ENCODE data around the gene DST. TPM values are rescaled to one million over a fixed set of nuclear protein-coding genes. Genes with fewer than 3 reads are reported as not detected.

DST gene
- total RNA-seq, 1 donor from 2014 or later: 183 TPM

DNA sequence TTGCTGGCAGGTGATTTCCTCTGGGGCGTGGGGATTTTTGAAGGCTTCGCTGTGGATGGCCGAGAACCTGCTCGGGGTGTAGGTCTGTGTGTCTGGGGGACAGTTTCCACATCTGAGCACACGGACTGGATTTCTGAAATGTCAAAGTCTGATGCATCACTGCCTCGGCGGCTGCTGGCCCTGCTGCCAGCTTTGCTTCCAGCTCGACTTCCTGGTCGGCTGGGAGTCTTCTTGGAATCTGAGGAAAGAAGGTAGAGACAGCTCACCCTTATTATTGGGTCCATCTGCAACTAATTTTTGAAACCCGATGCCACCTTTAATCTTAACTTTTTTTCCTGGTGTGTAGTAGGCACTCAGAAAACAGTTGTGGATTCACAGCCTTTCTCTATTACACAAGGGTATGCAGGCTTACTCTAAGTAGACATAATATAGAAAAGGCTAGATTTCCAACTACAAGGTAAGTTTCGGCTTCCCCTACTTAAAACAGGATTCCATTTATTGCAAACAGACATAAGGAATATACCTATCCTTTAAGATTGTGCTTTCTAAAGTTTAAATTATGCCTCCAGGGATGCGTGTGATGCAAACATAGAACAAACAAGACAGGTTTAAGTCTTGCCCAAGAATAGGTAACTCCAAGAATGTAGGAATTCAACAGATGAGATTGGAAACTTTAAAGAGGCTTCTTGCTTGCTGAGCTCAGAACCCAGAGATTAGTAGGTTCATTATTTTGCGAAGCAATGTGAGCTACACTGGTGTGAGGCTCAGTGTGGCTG lies 183.5 kb downstream of the DST start:
- Histone ChIP-seq H3K9ac (ENCODE audit: low read depth in 1 of 3, low read length in 3 of 3) (no peak overlapping the region), H3K9me3 (ENCODE audit: control insufficient read depth in 3 of 3, low read length in 3 of 3) (no peaks in the 10 kb centered on the region), H3K4me3 (ENCODE audit: low read length in 3 of 3) (no peak overlapping the region), H3K27me3 (ENCODE audit: control insufficient read depth in 3 of 3, insufficient read depth in 3 of 3, low read length in 3 of 3) (no peaks in the 10 kb centered on the region), H3K27ac (ENCODE audit: low read depth, low read length) (no peak overlapping the region), H3K36me3 (ENCODE audit: control insufficient read depth in 3 of 3, insufficient read depth in 3 of 3, low read length in 3 of 3) (peaks cover 43 to 63% (median 50%) of the 10 kb centered on the region in 3 donors), H3K4me1 (ENCODE audit: control insufficient read depth in 3 of 3, insufficient read depth in 3 of 3, low read length in 3 of 3) (no peaks in the 10 kb centered on the region)

DNA sequence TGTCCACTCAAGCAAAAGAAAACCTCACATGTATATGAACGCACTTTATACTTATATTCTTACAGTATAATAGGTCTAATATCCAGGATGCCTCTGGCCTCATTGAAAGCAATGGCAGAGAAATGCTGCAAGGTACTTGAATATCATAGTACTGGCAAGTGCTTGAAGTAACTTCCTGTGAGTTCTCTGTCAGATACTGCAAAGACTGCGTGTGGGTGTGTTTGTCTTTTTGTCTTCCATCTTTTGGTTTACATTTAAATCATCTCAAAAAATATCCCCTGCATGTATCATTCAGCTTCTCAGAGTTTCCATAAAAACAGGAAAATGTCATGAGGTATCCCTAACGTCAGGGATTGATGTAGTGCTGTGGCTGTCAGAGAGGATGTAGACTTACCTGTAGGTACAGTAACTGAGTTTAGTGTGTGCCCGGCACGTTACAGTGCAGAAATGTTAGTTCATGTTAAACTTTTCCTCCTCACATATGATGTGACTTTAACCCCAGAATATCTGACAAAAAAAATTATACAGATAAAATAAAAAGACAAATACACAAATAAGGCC lies 184.3 kb downstream of the DST start:
- H3K9ac ChIP-seq (ENCODE audit: low read depth in 1 of 3, low read length in 3 of 3): no peak overlapping the region
- no peaks in the 10 kb centered on the region for H3K4me1 ChIP-seq (ENCODE audit: control insufficient read depth in 3 of 3, insufficient read depth in 3 of 3, low read length in 3 of 3)
- peaks cover 38 to 55% (median 42%) of the 10 kb centered on the region in 3 donors for H3K36me3 ChIP-seq (ENCODE audit: control insufficient read depth in 3 of 3, insufficient read depth in 3 of 3, low read length in 3 of 3)
- no peak overlapping the region for H3K4me3 ChIP-seq (ENCODE audit: low read length in 3 of 3)
- no peaks in the 10 kb centered on the region for H3K9me3 ChIP-seq (ENCODE audit: control insufficient read depth in 3 of 3, low read length in 3 of 3)
- no peak overlapping the region for H3K27ac ChIP-seq (ENCODE audit: low read depth, low read length)
- no peaks in the 10 kb centered on the region for H3K27me3 ChIP-seq (ENCODE audit: control insufficient read depth in 3 of 3, insufficient read depth in 3 of 3, low read length in 3 of 3)

DNA sequence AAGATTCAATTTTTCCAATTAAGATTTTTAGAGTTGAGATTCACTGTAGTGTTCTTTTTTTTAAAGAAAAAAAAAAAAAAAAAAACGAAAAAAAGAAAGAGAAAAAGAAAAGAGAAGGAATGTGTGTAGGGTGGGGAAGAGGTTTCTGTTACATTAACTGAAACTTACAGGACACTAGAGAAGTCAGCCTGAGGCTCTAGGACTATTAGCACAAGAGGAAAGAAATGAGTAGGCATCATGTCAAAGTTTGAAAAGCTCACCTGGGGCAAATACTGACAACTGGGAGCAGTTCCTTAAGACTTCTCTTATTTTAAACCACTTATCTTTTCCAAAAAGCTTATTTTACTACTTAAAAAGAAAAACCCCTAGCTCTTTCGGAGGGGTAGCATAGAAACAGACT lies 185.9 kb downstream of the DST start:
- no peaks in the 10 kb centered on the region for H3K27me3 ChIP-seq (ENCODE audit: control insufficient read depth in 3 of 3, insufficient read depth in 3 of 3, low read length in 3 of 3)
- H3K9me3 ChIP-seq (ENCODE audit: control insufficient read depth in 3 of 3, low read length in 3 of 3): no peaks in the 10 kb centered on the region
- H3K4me1 ChIP-seq (ENCODE audit: control insufficient read depth in 3 of 3, insufficient read depth in 3 of 3, low read length in 3 of 3): no peaks in the 10 kb centered on the region
- peaks cover 27 to 40% (median 30%) of the 10 kb centered on the region in 3 donors for H3K36me3 ChIP-seq (ENCODE audit: control insufficient read depth in 3 of 3, insufficient read depth in 3 of 3, low read length in 3 of 3)
- H3K9ac ChIP-seq (ENCODE audit: low read depth in 1 of 3, low read length in 3 of 3): no peak overlapping the region
- no peak overlapping the region for H3K4me3 ChIP-seq (ENCODE audit: low read length in 3 of 3)
- H3K27ac ChIP-seq (ENCODE audit: low read depth, low read length): peak overlapping the region; percentile 3

DNA sequence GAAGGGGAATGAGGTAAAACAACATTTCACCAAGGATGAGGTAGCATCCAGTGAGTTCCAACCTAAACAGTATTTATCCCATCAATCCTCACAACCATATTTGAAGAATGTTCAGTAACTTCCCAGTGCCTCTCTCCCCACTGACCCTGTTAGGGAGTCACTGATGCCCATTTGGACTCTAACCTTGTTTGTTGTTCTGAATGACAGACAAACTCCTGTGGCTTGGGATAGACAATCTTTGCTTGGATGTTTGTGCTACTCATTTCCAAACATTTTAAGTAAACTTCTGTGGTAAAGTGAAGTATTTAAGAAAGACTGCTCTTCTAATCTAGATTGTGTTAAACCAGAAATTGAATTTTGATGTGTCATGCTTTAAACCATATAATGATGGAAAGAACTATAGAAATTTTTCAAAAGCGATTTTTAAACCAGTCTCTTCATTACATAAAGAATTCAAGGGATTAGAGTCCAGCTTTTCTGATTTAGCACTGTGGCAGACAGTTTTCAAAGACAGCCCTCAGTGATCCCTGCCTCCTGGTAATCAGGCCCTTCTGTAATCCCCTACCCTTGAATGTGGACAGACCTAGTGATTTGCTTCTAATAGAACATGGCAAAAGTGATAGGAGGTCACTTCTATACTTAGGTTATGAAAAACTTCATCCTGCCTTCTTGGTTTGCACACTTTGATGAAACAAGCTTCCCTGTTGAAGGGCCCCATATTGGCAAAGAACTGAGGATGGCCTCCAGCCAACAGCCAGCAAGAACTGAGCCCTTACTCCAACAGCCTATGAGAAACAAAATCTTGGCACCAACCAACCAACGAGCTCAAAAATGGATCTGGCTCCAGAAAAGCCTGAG lies 191.6 kb downstream of the DST start:
- H3K9ac ChIP-seq (ENCODE audit: low read depth in 1 of 3, low read length in 3 of 3): no peak overlapping the region
- H3K9me3 ChIP-seq (ENCODE audit: control insufficient read depth in 3 of 3, low read length in 3 of 3): no peaks in the 10 kb centered on the region
- H3K4me1 ChIP-seq (ENCODE audit: control insufficient read depth in 3 of 3, insufficient read depth in 3 of 3, low read length in 3 of 3): no peaks in the 10 kb centered on the region
- H3K4me3 ChIP-seq (ENCODE audit: low read length in 3 of 3): no peak overlapping the region
- no peaks in the 10 kb centered on the region for H3K27me3 ChIP-seq (ENCODE audit: control insufficient read depth in 3 of 3, insufficient read depth in 3 of 3, low read length in 3 of 3)
- H3K27ac ChIP-seq (ENCODE audit: low read depth, low read length): no peak overlapping the region
- no peaks in the 10 kb centered on the region for H3K36me3 ChIP-seq (ENCODE audit: control insufficient read depth in 3 of 3, insufficient read depth in 3 of 3, low read length in 3 of 3)

DNA sequence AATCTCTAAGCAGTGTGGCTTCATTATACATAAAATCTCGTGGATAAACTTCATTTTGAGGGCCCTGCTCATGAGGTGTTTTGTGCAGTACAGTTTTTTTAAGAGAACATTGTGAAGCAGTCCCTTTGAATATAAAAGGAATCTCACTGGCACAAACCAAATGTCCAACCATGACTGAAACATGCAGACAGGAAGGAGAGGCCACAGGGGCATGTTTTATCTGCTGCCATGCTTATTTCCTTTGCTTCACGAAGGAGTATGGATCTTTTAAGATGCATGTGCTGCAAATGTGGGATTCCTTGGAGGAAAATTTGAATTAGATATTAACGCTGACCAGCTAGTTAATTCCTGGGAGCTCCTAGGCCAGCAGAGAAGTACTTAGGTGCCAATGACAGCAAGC lies 192.3 kb downstream of the DST start:
- H3K9ac ChIP-seq (ENCODE audit: low read depth in 1 of 3, low read length in 3 of 3): no peak overlapping the region
- H3K4me1 ChIP-seq (ENCODE audit: control insufficient read depth in 3 of 3, insufficient read depth in 3 of 3, low read length in 3 of 3): no peaks in the 10 kb centered on the region
- no peaks in the 10 kb centered on the region for H3K9me3 ChIP-seq (ENCODE audit: control insufficient read depth in 3 of 3, low read length in 3 of 3)
- no peaks in the 10 kb centered on the region for H3K36me3 ChIP-seq (ENCODE audit: control insufficient read depth in 3 of 3, insufficient read depth in 3 of 3, low read length in 3 of 3)
- no peak overlapping the region for H3K4me3 ChIP-seq (ENCODE audit: low read length in 3 of 3)
- no peaks in the 10 kb centered on the region for H3K27me3 ChIP-seq (ENCODE audit: control insufficient read depth in 3 of 3, insufficient read depth in 3 of 3, low read length in 3 of 3)
- H3K27ac ChIP-seq (ENCODE audit: low read depth, low read length): no peak overlapping the region

DNA sequence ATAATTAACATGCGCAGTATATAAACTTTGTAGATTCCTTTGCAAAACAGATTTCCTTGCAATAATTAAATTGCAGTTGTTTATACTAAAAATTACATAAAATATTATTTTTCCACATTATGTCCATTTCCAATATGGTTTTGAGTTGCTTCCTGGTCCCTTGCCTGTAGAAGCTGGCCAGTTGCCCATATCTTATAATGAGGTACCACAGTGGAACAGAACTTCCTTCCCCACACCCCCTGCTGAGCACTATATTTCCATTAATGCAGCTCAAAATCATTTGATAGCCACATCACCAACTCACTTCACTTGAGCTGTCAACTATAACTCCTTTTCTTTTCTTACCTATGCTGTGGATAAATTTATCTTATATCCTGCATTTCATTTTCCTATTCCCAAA lies 194.6 kb downstream of the DST start:
- no peak overlapping the region for H3K4me3 ChIP-seq (ENCODE audit: low read length in 3 of 3)
- H3K9ac ChIP-seq (ENCODE audit: low read depth in 1 of 3, low read length in 3 of 3): no peak overlapping the region
- H3K27ac ChIP-seq (ENCODE audit: low read depth, low read length): no peak overlapping the region
- H3K27me3 ChIP-seq (ENCODE audit: control insufficient read depth in 3 of 3, insufficient read depth in 3 of 3, low read length in 3 of 3): no peaks in the 10 kb centered on the region
- H3K4me1 ChIP-seq (ENCODE audit: control insufficient read depth in 3 of 3, insufficient read depth in 3 of 3, low read length in 3 of 3): no peaks in the 10 kb centered on the region
- H3K36me3 ChIP-seq (ENCODE audit: control insufficient read depth in 3 of 3, insufficient read depth in 3 of 3, low read length in 3 of 3): no peaks in the 10 kb centered on the region
- H3K9me3 ChIP-seq (ENCODE audit: control insufficient read depth in 3 of 3, low read length in 3 of 3): no peaks in the 10 kb centered on the region

DNA sequence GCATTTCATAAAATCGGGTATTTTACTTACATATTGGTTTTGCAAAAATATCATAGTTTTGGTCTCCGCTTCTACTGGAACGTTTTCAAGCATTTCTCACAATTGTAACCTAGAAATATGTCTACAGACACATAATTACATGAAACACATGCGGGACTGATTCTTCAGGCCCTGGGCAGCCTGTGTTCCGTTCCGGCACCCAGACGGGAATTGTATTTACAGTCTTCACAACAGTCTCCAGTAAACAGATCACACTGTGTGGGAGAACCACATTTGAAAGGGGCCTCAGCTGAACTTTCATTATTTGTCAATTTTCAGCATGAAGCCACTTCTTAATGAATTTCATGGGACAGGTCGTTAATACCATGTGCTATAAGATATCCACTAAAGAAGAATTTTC lies 196.9 kb downstream of the DST start:
- H3K4me3 ChIP-seq (ENCODE audit: low read length in 3 of 3): no peak overlapping the region
- H3K27ac ChIP-seq (ENCODE audit: low read depth, low read length): no peak overlapping the region
- no peaks in the 10 kb centered on the region for H3K27me3 ChIP-seq (ENCODE audit: control insufficient read depth in 3 of 3, insufficient read depth in 3 of 3, low read length in 3 of 3)
- no peaks in the 10 kb centered on the region for H3K36me3 ChIP-seq (ENCODE audit: control insufficient read depth in 3 of 3, insufficient read depth in 3 of 3, low read length in 3 of 3)
- no peaks in the 10 kb centered on the region for H3K9me3 ChIP-seq (ENCODE audit: control insufficient read depth in 3 of 3, low read length in 3 of 3)
- H3K9ac ChIP-seq (ENCODE audit: low read depth in 1 of 3, low read length in 3 of 3): no peak overlapping the region
- no peaks in the 10 kb centered on the region for H3K4me1 ChIP-seq (ENCODE audit: control insufficient read depth in 3 of 3, insufficient read depth in 3 of 3, low read length in 3 of 3)

DNA sequence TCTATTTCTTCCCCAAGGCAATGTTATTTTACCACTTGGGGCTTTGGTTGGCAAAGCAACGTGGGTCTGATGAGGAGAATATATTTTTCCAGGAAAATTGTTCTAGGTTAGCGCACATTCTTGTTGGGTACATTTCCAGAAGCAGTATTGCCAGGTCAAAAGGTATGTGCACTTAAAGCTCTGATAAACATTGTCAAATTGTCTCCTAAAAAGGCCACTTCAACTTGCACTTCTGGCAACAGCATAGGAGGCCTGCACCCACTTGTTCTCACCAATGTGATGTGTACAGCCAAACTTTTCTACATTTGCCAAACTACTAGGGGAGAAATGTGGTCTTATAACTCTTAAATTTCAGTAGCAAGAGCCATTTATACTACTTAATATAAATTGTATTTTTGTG lies 197.8 kb downstream of the DST start:
- Histone ChIP-seq H3K4me1 (ENCODE audit: control insufficient read depth in 3 of 3, insufficient read depth in 3 of 3, low read length in 3 of 3) (no peaks in the 10 kb centered on the region), H3K27me3 (ENCODE audit: control insufficient read depth in 3 of 3, insufficient read depth in 3 of 3, low read length in 3 of 3) (no peaks in the 10 kb centered on the region), H3K4me3 (ENCODE audit: low read length in 3 of 3) (no peak overlapping the region), H3K36me3 (ENCODE audit: control insufficient read depth in 3 of 3, insufficient read depth in 3 of 3, low read length in 3 of 3) (no peaks in the 10 kb centered on the region), H3K9me3 (ENCODE audit: control insufficient read depth in 3 of 3, low read length in 3 of 3) (no peaks in the 10 kb centered on the region), H3K9ac (ENCODE audit: low read depth in 1 of 3, low read length in 3 of 3) (no peak overlapping the region), H3K27ac (ENCODE audit: low read depth, low read length) (no peak overlapping the region)

DNA sequence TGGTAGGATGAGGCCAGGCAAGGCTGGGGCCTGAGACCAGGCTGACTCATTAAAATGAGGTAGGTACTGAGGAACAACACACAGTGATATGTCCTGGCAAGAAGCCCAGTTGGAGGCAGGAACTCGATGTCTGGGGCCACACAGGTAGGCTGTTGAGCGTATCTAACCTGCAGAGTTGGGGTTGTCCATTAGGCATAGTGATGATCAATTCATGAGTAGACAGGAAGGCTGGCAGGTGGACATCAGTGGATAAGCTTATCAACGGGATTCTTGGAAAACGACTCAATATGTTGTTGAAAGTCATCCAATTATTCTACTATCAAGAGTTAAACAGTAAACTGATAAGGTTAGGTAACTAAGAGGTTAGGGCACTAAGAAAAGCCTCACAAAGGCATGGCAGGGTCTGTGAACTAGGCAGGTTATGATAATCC lies 202.1 kb downstream of the DST start:
- H3K27me3 ChIP-seq (ENCODE audit: control insufficient read depth in 3 of 3, insufficient read depth in 3 of 3, low read length in 3 of 3): no peaks in the 10 kb centered on the region
- no peak overlapping the region for H3K27ac ChIP-seq (ENCODE audit: low read depth, low read length)
- H3K4me3 ChIP-seq (ENCODE audit: low read length in 3 of 3): no peak overlapping the region
- no peak overlapping the region for H3K9ac ChIP-seq (ENCODE audit: low read depth in 1 of 3, low read length in 3 of 3)
- no peaks in the 10 kb centered on the region for H3K4me1 ChIP-seq (ENCODE audit: control insufficient read depth in 3 of 3, insufficient read depth in 3 of 3, low read length in 3 of 3)
- no peaks in the 10 kb centered on the region for H3K9me3 ChIP-seq (ENCODE audit: control insufficient read depth in 3 of 3, low read length in 3 of 3)
- no peaks in the 10 kb centered on the region for H3K36me3 ChIP-seq (ENCODE audit: control insufficient read depth in 3 of 3, insufficient read depth in 3 of 3, low read length in 3 of 3)

Measured in skeletal muscle tissue (tissue), 4 donors.